Subcutaneous abdominal adipose tissue (tissue), 5 donors: ENCODE measurements around the gene CCNQ.
"Not testable (repeated sequence)": the region's sequence is repeated elsewhere in the genome, so short reads cannot be mapped to it uniquely, and the experiment has no call there.

Source experiments
- H3K27ac ChIP-seq: one replicate; pipeline ENCODE4 v1.7.0; 2013; ENCODE audit warnings: low read depth, mild to moderate bottlenecking, inconsistent platforms, low read length, moderate library complexity
- H3K27me3 ChIP-seq, 5 donors: one replicate each; pipeline ENCODE4 v1.7.0; 2013; ENCODE audit warnings: low read length in 5 of 5, inconsistent platforms in 1 of 5; ENCODE audit not compliant: control insufficient read depth in 5 of 5, insufficient read depth in 4 of 5
- H3K36me3 ChIP-seq, 5 donors: one replicate each; pipeline ENCODE4 v1.7.0; 2013; ENCODE audit warnings: low read length in 5 of 5; ENCODE audit not compliant: control insufficient read depth in 5 of 5, insufficient read depth in 5 of 5
- H3K4me1 ChIP-seq, 5 donors: one replicate each; pipeline ENCODE4 v1.7.0; 2013; ENCODE audit warnings: low read length in 5 of 5, mild to moderate bottlenecking in 3 of 5, moderate library complexity in 1 of 5; ENCODE audit not compliant: control insufficient read depth in 5 of 5, insufficient read depth in 5 of 5
- H3K4me3 ChIP-seq, 5 donors: one replicate each; pipeline ENCODE4 v1.7.0; 2013; ENCODE audit warnings: low read length in 5 of 5, low read depth in 1 of 5
- H3K9ac ChIP-seq, 5 donors: one replicate each; pipeline ENCODE4 v1.7.0; 2013; ENCODE audit warnings: low read length in 5 of 5, mild to moderate bottlenecking in 4 of 5, moderate library complexity in 3 of 5
- H3K9me3 ChIP-seq, 5 donors: one replicate each; pipeline ENCODE4 v1.7.0; 2013; ENCODE audit warnings: low read length in 5 of 5; ENCODE audit not compliant: control insufficient read depth in 5 of 5
- donor health status: healthy.
- donor health status: healthy.
- donor health status: healthy.
- donor health status: healthy.
- donor health status: healthy.

CCNQ gene

DNA sequence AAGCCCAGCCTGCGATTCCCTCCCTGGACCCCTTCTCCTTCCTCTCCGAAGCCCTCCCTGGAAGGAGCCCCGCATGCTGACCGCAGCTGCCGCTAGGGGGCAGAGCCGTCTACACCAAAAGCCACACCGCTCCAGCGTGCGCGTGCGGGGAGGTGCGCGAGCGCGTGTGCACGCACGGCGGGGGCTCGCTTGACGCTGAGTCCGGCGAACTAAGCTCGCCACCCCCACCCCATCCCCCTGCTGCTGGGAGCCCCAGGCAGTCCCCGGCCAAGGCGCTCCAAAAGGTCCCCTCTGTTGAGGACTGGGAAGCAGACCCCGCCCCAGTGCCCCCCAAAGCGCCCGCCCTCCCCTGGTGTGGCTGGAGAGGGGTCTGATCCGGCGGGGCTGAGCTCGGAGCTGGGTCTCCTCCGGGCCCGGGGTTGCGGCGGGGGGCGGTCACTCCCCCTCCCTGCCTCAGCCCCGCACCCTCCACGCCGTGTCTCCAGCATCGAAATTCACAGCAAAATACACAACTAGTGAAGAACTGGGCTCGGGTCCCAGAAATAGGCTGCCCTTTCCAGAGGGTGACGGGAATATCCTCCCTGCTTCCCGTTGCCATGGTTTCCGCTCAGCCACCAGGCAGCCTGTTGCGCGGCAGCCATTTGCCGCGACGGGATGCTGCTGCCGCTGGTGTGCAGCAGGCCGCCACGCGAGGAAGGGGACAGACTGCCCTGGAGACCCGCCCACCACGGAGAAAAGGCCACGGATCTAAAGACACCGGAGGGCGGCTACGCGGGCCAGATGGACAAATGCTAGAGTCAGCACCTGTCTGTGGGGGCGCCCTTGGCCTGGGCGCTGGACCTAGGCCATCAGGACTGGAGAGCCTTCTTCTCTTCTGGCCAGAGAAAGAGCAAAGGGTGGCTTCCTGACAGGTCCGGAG lies 11.2 kb upstream of the CCNQ start:
- H3K4me1 ChIP-seq = peaks cover 0 to 22% (median 7%) of the 10 kb centered on the region in 5 donors
- no peaks in the 10 kb centered on the region for H3K36me3 ChIP-seq
- H3K27me3 ChIP-seq = peaks cover 8 to 28% (median 17%) of the 10 kb centered on the region in 5 donors
- H3K9ac ChIP-seq = no peak overlapping the region
- peak overlapping the region in 2 of 5 donors; percentile 38 to 46 for H3K4me3 ChIP-seq
- H3K27ac ChIP-seq = no peak overlapping the region
- H3K9me3 ChIP-seq = peaks cover 0 to 9% (median 5%) of the 10 kb centered on the region in 5 donors

DNA sequence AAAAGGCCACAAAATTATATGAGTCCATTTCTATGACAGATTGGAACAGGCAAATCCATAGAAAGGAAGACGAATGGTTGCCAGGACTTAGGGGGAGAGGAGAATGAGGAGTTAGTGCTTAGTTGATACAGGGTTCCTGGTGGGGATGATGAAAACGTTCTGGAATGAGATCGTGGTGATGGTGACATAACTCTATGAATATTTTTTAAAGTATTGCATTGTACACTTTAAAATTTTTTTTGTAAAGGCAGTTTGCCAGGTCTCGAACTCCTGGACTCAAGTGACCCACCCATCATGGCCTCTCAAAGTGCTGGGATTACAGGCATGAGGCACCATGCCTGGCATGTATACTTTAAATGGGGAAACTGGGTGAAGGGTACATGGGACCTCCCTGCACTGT lies 9.9 kb upstream of the CCNQ start:
- Histone ChIP-seq H3K36me3 (no peaks in the 10 kb centered on the region), H3K4me3 (no peak overlapping the region), H3K9me3 (peaks cover 0 to 5% (median 0%) of the 10 kb centered on the region in 5 donors), H3K27me3 (peaks cover 8 to 24% (median 16%) of the 10 kb centered on the region in 5 donors), H3K9ac (no peak overlapping the region), H3K4me1 (peaks cover 0 to 22% (median 7%) of the 10 kb centered on the region in 5 donors), H3K27ac (no peak overlapping the region)

DNA sequence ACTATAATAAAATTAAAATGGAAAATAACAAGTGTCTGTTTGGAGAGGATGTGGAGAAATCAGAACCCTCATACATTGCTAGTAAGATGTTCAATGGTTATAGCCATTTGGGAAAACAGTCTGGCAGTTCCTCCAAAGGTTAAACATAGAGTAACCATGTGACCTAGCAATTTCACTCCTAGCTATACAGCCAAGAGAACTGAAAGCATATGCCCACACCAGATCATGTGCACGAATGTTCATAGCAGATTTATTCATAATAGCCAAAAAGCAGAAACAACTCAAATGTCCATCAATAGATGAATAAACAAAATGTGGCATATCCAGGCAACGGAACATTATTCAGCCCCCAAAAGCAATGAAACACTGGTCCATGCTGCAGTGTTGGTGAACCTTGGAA lies 9.4 kb upstream of the CCNQ start:
- peaks cover 8 to 23% (median 19%) of the 10 kb centered on the region in 5 donors for H3K27me3 ChIP-seq
- H3K4me3 ChIP-seq = no peak overlapping the region
- peaks cover 0 to 22% (median 7%) of the 10 kb centered on the region in 5 donors for H3K4me1 ChIP-seq
- no peaks in the 10 kb centered on the region for H3K36me3 ChIP-seq
- no peak overlapping the region for H3K9ac ChIP-seq
- H3K9me3 ChIP-seq = peaks cover 0 to under 1% (median 0%) of the 10 kb centered on the region in 5 donors
- no peak overlapping the region for H3K27ac ChIP-seq

DNA sequence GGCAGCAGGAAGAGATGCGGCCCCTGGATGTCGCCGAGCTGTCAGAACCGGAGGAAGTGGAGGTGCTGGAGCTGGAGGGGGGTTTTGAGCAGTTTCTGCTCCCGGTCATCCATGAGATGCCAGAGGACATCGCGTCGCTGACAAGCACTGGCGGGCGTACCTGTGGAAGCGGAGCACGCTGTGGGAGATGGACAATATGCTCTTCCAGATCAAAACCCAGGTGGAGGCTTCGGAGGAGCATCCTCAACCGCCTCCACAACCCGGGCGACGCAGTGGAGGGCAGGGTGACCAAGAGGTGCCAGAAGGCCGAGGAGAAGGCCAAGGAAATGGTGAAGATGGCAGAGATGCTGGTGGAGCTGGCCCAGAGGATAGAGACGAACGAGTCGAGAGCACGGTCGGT lies 7.6 kb upstream of the CCNQ start:
- H3K4me1 ChIP-seq = peaks cover 0 to 16% (median 5%) of the 10 kb centered on the region in 5 donors
- no peaks in the 10 kb centered on the region for H3K9me3 ChIP-seq
- H3K9ac ChIP-seq = no peak overlapping the region
- H3K27ac ChIP-seq = no peak overlapping the region
- peaks cover 5 to 22% (median 18%) of the 10 kb centered on the region in 5 donors for H3K27me3 ChIP-seq
- H3K4me3 ChIP-seq = no peak overlapping the region
- no peaks in the 10 kb centered on the region for H3K36me3 ChIP-seq

DNA sequence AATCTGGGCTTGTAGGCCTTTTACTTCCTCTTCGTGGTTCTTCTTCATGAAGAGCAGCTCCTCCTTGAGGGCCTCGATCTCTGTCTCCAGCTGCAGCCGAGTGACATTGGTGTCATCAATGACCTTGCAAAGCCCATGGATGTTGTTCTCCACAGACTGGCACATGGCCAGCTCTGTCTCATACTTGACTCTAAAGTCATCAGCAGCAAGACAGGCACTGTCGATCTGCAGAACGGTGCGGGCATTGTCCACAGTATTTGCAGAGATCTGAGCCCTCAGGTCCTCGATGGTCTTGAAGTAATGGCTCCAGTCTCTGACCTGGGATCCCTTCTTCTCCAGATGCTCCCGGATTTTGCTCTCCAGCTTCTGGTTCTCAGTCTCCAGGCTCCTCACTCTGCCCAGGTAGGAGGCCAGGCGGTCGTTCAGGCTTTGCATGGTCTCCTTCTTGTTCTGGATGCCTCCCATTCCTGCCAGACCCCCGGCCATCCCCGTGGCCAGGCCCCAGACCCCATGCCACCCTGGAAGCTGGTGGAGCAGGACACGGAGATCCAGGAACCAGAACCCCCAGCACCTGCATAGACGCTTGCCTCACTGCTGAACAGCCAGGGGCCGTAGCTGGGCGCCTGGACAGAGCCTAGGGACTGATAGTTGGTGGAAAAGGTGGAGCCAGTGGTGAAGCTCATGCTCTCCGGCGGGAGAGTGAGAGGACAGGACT lies 5.9 kb upstream of the CCNQ start:
- not testable (repeated sequence) for H3K4me3 ChIP-seq, H3K9me3 ChIP-seq, H3K27ac ChIP-seq, H3K9ac ChIP-seq, H3K36me3 ChIP-seq
- peaks cover 0 to 32% (median 18%) of the 10 kb centered on the region in 5 donors for H3K27me3 ChIP-seq
- peaks cover 0 to 17% (median 12%) of the 10 kb centered on the region in 5 donors for H3K4me1 ChIP-seq

- H3K9ac ChIP-seq = no peak overlapping the region
- H3K4me1 ChIP-seq = peaks cover 0 to 22% (median 14%) of the 10 kb centered on the region in 5 donors
- H3K27ac ChIP-seq = no peak overlapping the region
- no peaks in the 10 kb centered on the region for H3K9me3 ChIP-seq
- peaks cover 0 to 26% (median 13%) of the 10 kb centered on the region in 5 donors for H3K27me3 ChIP-seq
- H3K36me3 ChIP-seq = no peaks in the 10 kb centered on the region
- no peak overlapping the region for H3K4me3 ChIP-seq
These were observed 4.3 kb upstream of the CCNQ start for GRCh38 chrX:153603131-153603656.

DNA sequence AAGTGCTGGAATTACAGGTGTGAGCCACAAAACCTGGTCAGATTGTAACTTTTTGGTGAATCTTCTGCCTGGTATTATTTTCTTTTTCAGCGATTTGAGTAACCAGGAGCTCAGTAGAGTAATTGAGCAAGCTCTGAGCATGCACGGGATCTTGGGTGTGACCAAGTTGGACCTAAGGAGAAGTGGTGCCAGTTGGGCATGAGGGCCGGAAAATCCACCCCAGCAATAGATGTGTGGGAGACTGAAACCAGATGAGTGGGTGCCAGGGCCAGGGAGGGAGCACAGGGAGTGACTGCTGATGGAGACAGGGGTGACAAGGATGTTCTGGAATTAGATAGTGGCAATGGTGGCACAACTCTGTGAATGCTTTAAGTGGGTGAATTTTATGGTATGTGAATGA lies 3.7 kb upstream of the CCNQ start:
- H3K4me1 ChIP-seq = peaks cover 0 to 28% (median 14%) of the 10 kb centered on the region in 5 donors
- no peak overlapping the region for H3K9ac ChIP-seq
- H3K4me3 ChIP-seq = no peak overlapping the region
- peaks cover 0 to under 1% (median 0%) of the 10 kb centered on the region in 5 donors for H3K9me3 ChIP-seq
- no peaks in the 10 kb centered on the region for H3K36me3 ChIP-seq
- no peak overlapping the region for H3K27ac ChIP-seq
- H3K27me3 ChIP-seq = peaks cover 0 to 26% (median 13%) of the 10 kb centered on the region in 5 donors

DNA sequence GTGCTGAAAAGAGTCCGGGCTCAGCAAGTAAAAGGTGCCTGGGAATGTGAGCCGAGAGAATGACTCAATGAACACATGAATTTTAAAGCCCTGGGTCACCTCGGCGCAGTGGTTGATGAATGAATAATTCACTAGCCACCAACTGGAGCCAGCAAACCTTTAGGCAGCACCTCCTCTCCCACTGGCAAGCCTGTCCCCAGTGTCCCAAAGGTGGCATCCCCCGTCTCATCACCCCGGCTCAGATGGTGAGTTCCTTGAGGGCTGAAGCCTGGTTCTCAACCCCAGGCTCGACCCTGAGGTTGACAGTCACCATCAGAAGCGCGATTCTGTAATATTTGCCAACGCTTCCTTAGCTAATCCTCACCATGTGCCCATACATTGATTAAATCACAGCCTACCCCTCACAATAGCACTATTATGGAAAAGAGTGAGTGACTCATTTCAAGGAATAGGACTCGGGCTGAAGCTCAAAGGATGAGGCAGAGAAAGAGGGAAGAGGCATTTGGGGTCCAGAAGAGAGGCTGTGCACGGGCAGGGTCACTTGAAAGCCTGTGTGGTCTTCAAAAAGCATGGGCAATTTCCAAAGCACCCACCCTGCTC lies 2.7 kb upstream of the CCNQ start:
- Histone ChIP-seq H3K4me1 (peaks cover 0 to 29% (median 14%) of the 10 kb centered on the region in 5 donors), H3K27ac (no peak overlapping the region), H3K36me3 (no peaks in the 10 kb centered on the region), H3K9me3 (peaks cover 0 to 5% (median 4%) of the 10 kb centered on the region in 5 donors), H3K9ac (no peak overlapping the region), H3K4me3 (no peak overlapping the region), H3K27me3 (peaks cover 0 to 27% (median 10%) of the 10 kb centered on the region in 5 donors)

GRCh38 chrX:153600921-153601320 lies 2.0 kb upstream of the CCNQ start:
- Histone ChIP-seq H3K9ac (no peak overlapping the region), H3K36me3 (peaks cover 0 to 2% (median 0%) of the 10 kb centered on the region in 5 donors), H3K27ac (no peak overlapping the region), H3K9me3 (peaks cover 0 to 5% (median 4%) of the 10 kb centered on the region in 5 donors), H3K4me1 (peaks cover 0 to 29% (median 14%) of the 10 kb centered on the region in 5 donors), H3K4me3 (no peak overlapping the region), H3K27me3 (peaks cover 0 to 26% (median 9%) of the 10 kb centered on the region in 5 donors)
